ENCODE results near the gene DYNC1LI2.

DYNC1LI2 gene

GRCh38 chr16:66731101-66731500, 20.3 kb downstream of the DYNC1LI2 start:
- Histone ChIP-seq H3K14ac (ENCODE audit: low read length in 2 of 2) (no peak overlapping the region), H2BK12ac (ENCODE audit: low read length in 2 of 2) (no peak overlapping the region), H2AFZ (ENCODE audit: low read depth, low read length) (no peak overlapping the region), H3K27me3 (ENCODE audit: control insufficient read depth in 1 of 2, insufficient read depth in 1 of 2, low read length in 2 of 2) (no peaks in the 10 kb centered on the region), H3K9me3 (ENCODE audit: control insufficient read depth, low read length) (no peaks in the 10 kb centered on the region), H3K27ac (ENCODE audit: low read length, poor library complexity, severe bottlenecking) (no peak overlapping the region), H2BK120ac (ENCODE audit: low read depth, low read length) (no peak overlapping the region), H3K9ac (ENCODE audit: low read length) (no peak overlapping the region), H3K4me1 (ENCODE audit: control insufficient read depth, insufficient read depth, low read depth, low read length) (peaks cover 2% of the 10 kb centered on the region), H3K18ac (ENCODE audit: low read depth in 1 of 2, low read length in 2 of 2) (no peak overlapping the region), H3K36me3 (ENCODE audit: control insufficient read depth in 1 of 2, insufficient read depth in 2 of 2, low read depth in 1 of 2, low read length in 2 of 2) (peaks cover 81 to 97% of the 10 kb centered on the region in 2 experiments), H3K4ac (ENCODE audit: low read depth in 1 of 2, low read length in 2 of 2) (no peak overlapping the region), H2BK5ac (ENCODE audit: low read depth, low read length, poor library complexity, severe bottlenecking) (no peak overlapping the region), H2BK15ac (ENCODE audit: low read depth, poor library complexity, severe bottlenecking) (no peak overlapping the region), H4K8ac (ENCODE audit: low read length) (no peak overlapping the region), H3K23ac (ENCODE audit: low read length in 2 of 2) (no peak overlapping the region), H3K4me3 (ENCODE audit: insufficient read depth in 1 of 2, low read depth in 1 of 2, low read length in 2 of 2) (no peak overlapping the region), H3K4me2 (ENCODE audit: low read length, poor library complexity, severe bottlenecking) (no peak overlapping the region), H4K91ac (ENCODE audit: low read length) (no peak overlapping the region), H3K79me1 (replicated peaks; ENCODE audit: low read length, poor library complexity, severe bottlenecking) (peaks cover 48% of the 10 kb centered on the region), H2AK5ac (ENCODE audit: low read length, severe bottlenecking) (no peak overlapping the region)
- 88% methylated on average over 7 of the region's 7 CpGs for WGBS
- DNase-seq, result no peak

- no peak overlapping the region for H3K14ac ChIP-seq (ENCODE audit: low read length in 2 of 2)
- no peak overlapping the region for H3K18ac ChIP-seq (ENCODE audit: low read depth in 1 of 2, low read length in 2 of 2)
- no peak overlapping the region for H3K4me2 ChIP-seq (ENCODE audit: low read length, poor library complexity, severe bottlenecking)
- no peaks in the 10 kb centered on the region for H3K27me3 ChIP-seq (ENCODE audit: control insufficient read depth in 1 of 2, insufficient read depth in 1 of 2, low read length in 2 of 2)
- DNase-seq, result no peak
- H2BK120ac ChIP-seq (ENCODE audit: low read depth, low read length), result no peak overlapping the region
- no peak overlapping the region for H3K4me3 ChIP-seq (ENCODE audit: insufficient read depth in 1 of 2, low read depth in 1 of 2, low read length in 2 of 2)
- H3K36me3 ChIP-seq (ENCODE audit: control insufficient read depth in 1 of 2, insufficient read depth in 2 of 2, low read depth in 1 of 2, low read length in 2 of 2), result peaks cover 79 to 97% of the 10 kb centered on the region in 2 experiments
- H2BK12ac ChIP-seq (ENCODE audit: low read length in 2 of 2), result no peak overlapping the region
- no peak overlapping the region for H4K91ac ChIP-seq (ENCODE audit: low read length)
- H3K9me3 ChIP-seq (ENCODE audit: control insufficient read depth, low read length), result no peaks in the 10 kb centered on the region
- H2BK15ac ChIP-seq (ENCODE audit: low read depth, poor library complexity, severe bottlenecking), result no peak overlapping the region
- H3K27ac ChIP-seq (ENCODE audit: low read length, poor library complexity, severe bottlenecking), result no peak overlapping the region
- peaks cover 50% of the 10 kb centered on the region for H3K79me1 ChIP-seq (replicated peaks; ENCODE audit: low read length, poor library complexity, severe bottlenecking)
- no peak overlapping the region for H2AK5ac ChIP-seq (ENCODE audit: low read length, severe bottlenecking)
- no peaks in the 10 kb centered on the region for H3K4me1 ChIP-seq (ENCODE audit: control insufficient read depth, insufficient read depth, low read depth, low read length)
- H3K9ac ChIP-seq (ENCODE audit: low read length), result no peak overlapping the region
- WGBS, result 94% methylated on average over 4 of the region's 4 CpGs
- no peak overlapping the region for H3K23ac ChIP-seq (ENCODE audit: low read length in 2 of 2)
- H2BK5ac ChIP-seq (ENCODE audit: low read depth, low read length, poor library complexity, severe bottlenecking), result no peak overlapping the region
- H4K8ac ChIP-seq (ENCODE audit: low read length), result no peak overlapping the region
- H3K4ac ChIP-seq (ENCODE audit: low read depth in 1 of 2, low read length in 2 of 2), result no peak overlapping the region
- no peak overlapping the region for H2AFZ ChIP-seq (ENCODE audit: low read depth, low read length)
Measured at GRCh38 chr16:66728804-66729203, 22.6 kb downstream of the DYNC1LI2 start.

- no peaks in the 10 kb centered on the region for H3K27me3 ChIP-seq (ENCODE audit: control insufficient read depth in 1 of 2, insufficient read depth in 1 of 2, low read length in 2 of 2)
- peaks cover 46% of the 10 kb centered on the region for H3K79me1 ChIP-seq (replicated peaks; ENCODE audit: low read length, poor library complexity, severe bottlenecking)
- no peak overlapping the region for H3K4me2 ChIP-seq (ENCODE audit: low read length, poor library complexity, severe bottlenecking)
- H2BK5ac ChIP-seq (ENCODE audit: low read depth, low read length, poor library complexity, severe bottlenecking), result no peak overlapping the region
- H2BK15ac ChIP-seq (ENCODE audit: low read depth, poor library complexity, severe bottlenecking), result no peak overlapping the region
- no peak overlapping the region for H3K4ac ChIP-seq (ENCODE audit: low read depth in 1 of 2, low read length in 2 of 2)
- no peaks in the 10 kb centered on the region for H3K4me1 ChIP-seq (ENCODE audit: control insufficient read depth, insufficient read depth, low read depth, low read length)
- WGBS, result 61% methylated on average over 2 of the region's 3 CpGs
- peak overlapping the region; percentile 8 for H3K9ac ChIP-seq (ENCODE audit: low read length)
- DNase-seq, result peak; percentile 70
- H3K14ac ChIP-seq (ENCODE audit: low read length in 2 of 2), result no peak overlapping the region
- H3K23ac ChIP-seq (ENCODE audit: low read length in 2 of 2), result no peak overlapping the region
- no peak overlapping the region for H4K8ac ChIP-seq (ENCODE audit: low read length)
- no peak overlapping the region for H2AFZ ChIP-seq (ENCODE audit: low read depth, low read length)
- no peaks in the 10 kb centered on the region for H3K9me3 ChIP-seq (ENCODE audit: control insufficient read depth, low read length)
- no peak overlapping the region for H3K27ac ChIP-seq (ENCODE audit: low read length, poor library complexity, severe bottlenecking)
- H3K4me3 ChIP-seq (ENCODE audit: insufficient read depth in 1 of 2, low read depth in 1 of 2, low read length in 2 of 2), result no peak overlapping the region
- no peak overlapping the region for H4K91ac ChIP-seq (ENCODE audit: low read length)
- no peak overlapping the region for H3K18ac ChIP-seq (ENCODE audit: low read depth in 1 of 2, low read length in 2 of 2)
- H2AK5ac ChIP-seq (ENCODE audit: low read length, severe bottlenecking), result no peak overlapping the region
- H2BK12ac ChIP-seq (ENCODE audit: low read length in 2 of 2), result no peak overlapping the region
- no peak overlapping the region for H2BK120ac ChIP-seq (ENCODE audit: low read depth, low read length)
- H3K36me3 ChIP-seq (ENCODE audit: control insufficient read depth in 1 of 2, insufficient read depth in 2 of 2, low read depth in 1 of 2, low read length in 2 of 2), result peaks cover 75 to 97% of the 10 kb centered on the region in 2 experiments
Measured at GRCh38 chr16:66728117-66728787, 23.2 kb downstream of the DYNC1LI2 start.

- no peak overlapping the region for H3K4ac ChIP-seq (ENCODE audit: low read depth in 1 of 2, low read length in 2 of 2)
- peaks cover 17% of the 10 kb centered on the region for H3K79me1 ChIP-seq (replicated peaks; ENCODE audit: low read length, poor library complexity, severe bottlenecking)
- 100% methylated on average over 1 of the region's 3 CpGs for WGBS
- no peak overlapping the region for H2BK15ac ChIP-seq (ENCODE audit: low read depth, poor library complexity, severe bottlenecking)
- no peak overlapping the region for H2BK120ac ChIP-seq (ENCODE audit: low read depth, low read length)
- H4K91ac ChIP-seq (ENCODE audit: low read length), result no peak overlapping the region
- no peak overlapping the region for H3K27ac ChIP-seq (ENCODE audit: low read length, poor library complexity, severe bottlenecking)
- no peak overlapping the region for H4K8ac ChIP-seq (ENCODE audit: low read length)
- no peak overlapping the region for H3K4me3 ChIP-seq (ENCODE audit: insufficient read depth in 1 of 2, low read depth in 1 of 2, low read length in 2 of 2)
- H3K9me3 ChIP-seq (ENCODE audit: control insufficient read depth, low read length), result no peaks in the 10 kb centered on the region
- no peaks in the 10 kb centered on the region for H3K27me3 ChIP-seq (ENCODE audit: control insufficient read depth in 1 of 2, insufficient read depth in 1 of 2, low read length in 2 of 2)
- no peak overlapping the region for H3K18ac ChIP-seq (ENCODE audit: low read depth in 1 of 2, low read length in 2 of 2)
- no peak overlapping the region for H3K14ac ChIP-seq (ENCODE audit: low read length in 2 of 2)
- no peak overlapping the region for H3K9ac ChIP-seq (ENCODE audit: low read length)
- H3K4me2 ChIP-seq (ENCODE audit: low read length, poor library complexity, severe bottlenecking), result no peak overlapping the region
- H2BK5ac ChIP-seq (ENCODE audit: low read depth, low read length, poor library complexity, severe bottlenecking), result no peak overlapping the region
- no peak overlapping the region for H2AFZ ChIP-seq (ENCODE audit: low read depth, low read length)
- H3K4me1 ChIP-seq (ENCODE audit: control insufficient read depth, insufficient read depth, low read depth, low read length), result peaks cover 4% of the 10 kb centered on the region
- no peak overlapping the region for H3K23ac ChIP-seq (ENCODE audit: low read length in 2 of 2)
- peaks cover 32 to 64% of the 10 kb centered on the region in 2 experiments for H3K36me3 ChIP-seq (ENCODE audit: control insufficient read depth in 1 of 2, insufficient read depth in 2 of 2, low read depth in 1 of 2, low read length in 2 of 2)
- no peak overlapping the region for H2BK12ac ChIP-seq (ENCODE audit: low read length in 2 of 2)
- no peak for DNase-seq
- no peak overlapping the region for H2AK5ac ChIP-seq (ENCODE audit: low read length, severe bottlenecking)
Measured at GRCh38 chr16:66720766-66721165, 30.6 kb downstream of the DYNC1LI2 start.
